ENCODE results near the gene C6orf136. TPM values are rescaled to one million over a fixed set of nuclear protein-coding genes. Genes with fewer than 3 reads are reported as not detected.

C6orf136 gene
- total RNA-seq, 1 donor from 2014 or later: 57.3 TPM

GRCh38 chr6:30644769-30645168 is 2.2 kb upstream of the C6orf136 start:
- H3K27me3 ChIP-seq (ENCODE audit: low read depth): no peaks in the 10 kb centered on the region
- H3K4me1 ChIP-seq: peaks cover 34% of the 10 kb centered on the region
- H3K9me3 ChIP-seq (replicated peaks): no peaks in the 10 kb centered on the region
- H3K4me3 ChIP-seq: no peak overlapping the region
- no peak overlapping the region for H3K27ac ChIP-seq (replicated peaks)
- TF ChIP-seq CTCF (IDR thresholded peaks at IDR 0.05; ENCODE audit: borderline replicate concordance): no peak
- H3K36me3 ChIP-seq: peaks cover 26% of the 10 kb centered on the region
- DNase-seq: no peak
- intact Hi-C loops (cut with micrococcal nuclease): no loop called here

- no peak for DNase-seq
- Histone ChIP-seq H3K4me3 (peak overlapping the region; percentile 99), H3K27me3 (ENCODE audit: low read depth) (no peaks in the 10 kb centered on the region), H3K36me3 (peaks cover 31% of the 10 kb centered on the region), H3K4me1 (peaks cover 34% of the 10 kb centered on the region), H3K27ac (replicated peaks) (no peak overlapping the region), H3K9me3 (replicated peaks) (no peaks in the 10 kb centered on the region)
- TF ChIP-seq CTCF (IDR thresholded peaks at IDR 0.05; ENCODE audit: borderline replicate concordance): no peak
- intact Hi-C loops (cut with micrococcal nuclease): no loop called here
These were observed 944 bp upstream of the C6orf136 start for GRCh38 chr6:30645989-30646388.

GRCh38 chr6:30647242-30648116 is 546 bp downstream of the C6orf136 start:
- intact Hi-C loops (cut with micrococcal nuclease): no loop called here
- no peak for TF ChIP-seq CTCF (IDR thresholded peaks at IDR 0.05; ENCODE audit: borderline replicate concordance)
- Histone ChIP-seq H3K27ac (replicated peaks) (peak overlapping the region; percentile 99), H3K27me3 (ENCODE audit: low read depth) (no peaks in the 10 kb centered on the region), H3K9me3 (replicated peaks) (no peaks in the 10 kb centered on the region), H3K36me3 (peaks cover 39% of the 10 kb centered on the region), H3K4me1 (peaks cover 34% of the 10 kb centered on the region), H3K4me3 (peak overlapping the region; percentile 99)
- peak; percentile 67 for DNase-seq

- no peak for DNase-seq
- no peaks in the 10 kb centered on the region for H3K9me3 ChIP-seq (replicated peaks)
- peaks cover 28% of the 10 kb centered on the region for H3K4me1 ChIP-seq
- H3K27ac ChIP-seq (replicated peaks): no peak overlapping the region
- H3K27me3 ChIP-seq (ENCODE audit: low read depth): no peaks in the 10 kb centered on the region
- H3K36me3 ChIP-seq: peaks cover 68% of the 10 kb centered on the region
- intact Hi-C loops (cut with micrococcal nuclease): no loop called here
- no peak overlapping the region for H3K4me3 ChIP-seq
- no peak for TF ChIP-seq CTCF (IDR thresholded peaks at IDR 0.05; ENCODE audit: borderline replicate concordance)
These were observed 4.2 kb downstream of the C6orf136 start for GRCh38 chr6:30651143-30651542.

- H3K36me3 ChIP-seq: peaks cover 99% of the 10 kb centered on the region
- intact Hi-C loops (cut with micrococcal nuclease): no loop called here
These were observed 8.1 kb downstream of the C6orf136 start for GRCh38 chr6:30654798-30655742.

More at GRCh38 chr6:30654798-30655742, 8.1 kb downstream of the C6orf136 start:
- Histone ChIP-seq H3K4me1 (no peaks in the 10 kb centered on the region), H3K27ac (replicated peaks) (no peak overlapping the region), H3K9me3 (replicated peaks) (no peaks in the 10 kb centered on the region), H3K4me3 (no peak overlapping the region), H3K27me3 (ENCODE audit: low read depth) (no peaks in the 10 kb centered on the region)
- TF ChIP-seq CTCF (IDR thresholded peaks at IDR 0.05; ENCODE audit: borderline replicate concordance): no peak
- DNase-seq: no peak
